ENCODE measurements around the gene KCNK13.

Gene KCNK13

GRCh38 chr14:90060312-90060964 is 1.4 kb upstream of the KCNK13 start (continued):
- TF ChIP-seq ZBTB10 (tag by site-specific recombination; IDR thresholded peaks at IDR 0.05) (no peak), ZNF549 (tag by site-specific recombination; IDR thresholded peaks at IDR 0.05) (no peak), ZNF274 (IDR thresholded peaks at IDR 0.05; ENCODE audit: low read length) (no peak), ZNF274 (tag by site-specific recombination; IDR thresholded peaks at IDR 0.05; ENCODE audit: borderline replicate concordance) (no peak), ZNF843 (tag by site-specific recombination; IDR thresholded peaks at IDR 0.05) (no peak), KLF9 (tag by site-specific recombination; IDR thresholded peaks at IDR 0.05; ENCODE audit: low read depth) (peak; percentile 57), SCRT2 (tag by site-specific recombination; IDR thresholded peaks at IDR 0.05) (peak; percentile 100), ZNF146 (tag by site-specific recombination; IDR thresholded peaks at IDR 0.05) (no peak), ZNF623 (tag by site-specific recombination; IDR thresholded peaks at IDR 0.05) (no peak), GLIS2 (tag by site-specific recombination; IDR thresholded peaks at IDR 0.05) (peak; percentile 69; the same call in 1 of the 2 replicates), ZEB2 (tag by site-specific recombination; IDR thresholded peaks at IDR 0.05) (peak; percentile 81; the same call in 1 of the 2 replicates), ZNF501 (tag by site-specific recombination; IDR thresholded peaks at IDR 0.05) (0 out of 2 replicates have a peak, but pooled peaks have one; percentile 46), PBX3 (CRISPR knock-in tag; IDR thresholded peaks at IDR 0.05) (peak; percentile 78; the same call in 1 of the 2 replicates), HOXC10 (CRISPR knock-in tag; IDR thresholded peaks at IDR 0.05) (peak; percentile 75; the same call in 1 of the 2 replicates), ZBTB26 (tag by site-specific recombination; optimal IDR thresholded peaks at IDR 0.05) (peak; percentile 98), ZNF561 (tag by site-specific recombination; IDR thresholded peaks at IDR 0.05; ENCODE audit: borderline replicate concordance) (peak; percentile 77), ZNF23 (tag by site-specific recombination; IDR thresholded peaks at IDR 0.05; ENCODE audit: borderline replicate concordance) (no peak), PRDM10 (tag by site-specific recombination; IDR thresholded peaks at IDR 0.05) (no peak)

Data from HEK293 (cell line).